Measurements from ENCODE around the gene POP4.

The POP4 gene

DNA sequence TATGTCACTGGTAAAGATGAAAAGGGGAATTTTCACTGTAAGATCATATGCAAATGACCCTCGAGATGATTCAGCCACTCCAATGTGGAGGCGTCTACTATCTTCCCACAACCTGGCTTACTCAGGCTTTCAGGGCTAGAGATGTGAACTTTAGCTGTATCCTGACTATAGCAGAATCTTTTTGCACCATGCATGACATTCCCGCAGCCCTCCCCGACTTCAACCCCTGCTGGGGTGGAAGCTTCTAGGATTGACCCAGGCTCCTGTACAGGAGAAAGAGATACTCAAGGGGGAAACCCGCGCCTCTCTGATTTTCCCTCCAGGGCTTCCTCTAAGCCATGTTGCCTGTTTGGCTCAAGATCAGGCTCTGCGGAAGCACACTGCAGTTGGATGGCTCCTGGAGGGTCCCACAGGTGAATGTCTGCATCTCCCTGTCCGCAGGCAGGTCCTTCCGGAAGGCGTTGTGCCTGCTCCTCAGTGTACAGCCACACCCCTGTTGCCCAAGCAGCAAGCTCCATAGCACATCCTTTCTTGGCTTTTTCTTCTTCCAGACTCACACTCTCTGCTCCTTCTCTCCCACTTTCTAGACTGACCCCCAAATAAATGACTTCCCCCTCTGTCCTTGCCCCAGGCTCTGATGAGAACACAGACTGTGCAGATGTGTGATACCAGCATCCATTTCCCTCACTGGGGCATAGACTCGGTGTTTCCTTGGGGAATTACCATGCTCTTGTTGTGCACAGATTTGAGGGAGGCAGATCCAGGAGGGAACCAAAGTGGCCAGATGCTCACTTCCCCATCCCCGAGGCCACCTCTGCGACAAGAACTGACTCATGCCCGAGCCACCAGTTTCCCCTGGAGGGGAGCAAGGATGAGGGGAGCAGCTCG lies 29.1 kb upstream of the POP4 start:
- in situ Hi-C loops (cut with MboI; ENCODE audit: low sequenced_read_pairs) = no loop called here

DNA sequence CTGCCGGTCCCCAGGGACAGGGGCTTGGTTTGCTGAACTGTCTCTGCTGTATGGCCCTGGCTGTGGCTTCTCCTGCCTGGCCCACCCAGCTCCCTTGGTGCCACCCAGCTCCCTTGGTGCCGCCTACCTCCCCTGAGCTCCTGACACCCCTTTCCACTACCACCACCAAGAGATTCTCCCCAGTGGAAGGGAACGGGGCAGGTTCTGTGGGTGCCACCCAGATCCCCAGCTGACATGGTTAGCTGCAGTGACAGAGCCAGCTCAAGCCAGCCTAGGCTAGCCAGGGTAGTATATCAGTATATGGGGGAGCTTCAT lies 28.5 kb upstream of the POP4 start:
- in situ Hi-C loops (cut with MboI; ENCODE audit: low sequenced_read_pairs) = no loop called here

DNA sequence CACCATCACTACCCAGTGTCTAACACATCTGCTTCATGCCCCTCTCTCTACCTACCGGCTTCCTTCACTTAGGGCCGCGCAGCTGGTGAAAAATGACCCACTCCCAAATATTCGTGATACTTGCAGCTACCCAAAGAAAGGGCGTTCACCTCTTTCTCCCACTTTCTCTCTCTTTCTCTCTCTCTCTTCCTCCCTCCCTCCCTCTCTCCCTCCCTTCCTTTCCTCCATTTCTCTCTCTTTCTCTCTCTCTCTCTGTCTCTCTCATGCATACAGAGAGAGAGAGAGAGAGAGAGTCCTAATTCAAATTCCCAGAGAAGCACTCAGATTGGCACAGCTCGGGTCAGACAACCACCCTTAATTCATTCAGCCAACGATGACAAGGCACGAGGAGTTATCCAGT lies 27.7 kb upstream of the POP4 start:
- in situ Hi-C loops (cut with MboI; ENCODE audit: low sequenced_read_pairs) = no loop called here

DNA sequence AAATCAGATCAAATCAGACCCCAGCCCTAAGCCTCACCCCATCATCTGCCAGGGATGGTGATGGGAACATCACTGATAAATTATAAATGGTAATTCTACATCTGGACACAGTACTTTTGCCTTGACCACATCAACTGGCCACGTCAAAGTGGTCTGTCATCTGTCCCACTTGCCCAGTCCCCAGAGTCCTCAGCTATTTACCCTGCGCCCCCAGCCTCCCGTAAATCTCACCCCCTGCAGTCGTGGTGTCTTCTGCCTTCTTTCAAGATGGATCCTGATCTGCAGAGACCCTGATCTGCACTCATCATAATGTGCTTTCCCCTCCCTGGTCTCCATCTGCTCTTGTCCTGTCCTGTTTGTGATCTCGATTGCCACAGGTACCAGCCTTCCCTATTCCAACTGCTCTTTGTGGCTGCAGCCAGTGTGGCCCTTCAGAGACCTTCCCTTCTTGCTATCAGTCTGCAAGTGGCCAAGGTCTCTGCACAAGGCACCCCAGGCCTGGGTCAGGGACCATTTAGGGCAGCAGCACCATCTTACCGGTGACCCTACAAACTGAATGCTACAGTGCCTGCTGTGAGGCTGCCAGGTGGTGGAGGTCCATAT lies 26.7 kb upstream of the POP4 start:
- in situ Hi-C loops (cut with MboI; ENCODE audit: low sequenced_read_pairs) = no loop called here

DNA sequence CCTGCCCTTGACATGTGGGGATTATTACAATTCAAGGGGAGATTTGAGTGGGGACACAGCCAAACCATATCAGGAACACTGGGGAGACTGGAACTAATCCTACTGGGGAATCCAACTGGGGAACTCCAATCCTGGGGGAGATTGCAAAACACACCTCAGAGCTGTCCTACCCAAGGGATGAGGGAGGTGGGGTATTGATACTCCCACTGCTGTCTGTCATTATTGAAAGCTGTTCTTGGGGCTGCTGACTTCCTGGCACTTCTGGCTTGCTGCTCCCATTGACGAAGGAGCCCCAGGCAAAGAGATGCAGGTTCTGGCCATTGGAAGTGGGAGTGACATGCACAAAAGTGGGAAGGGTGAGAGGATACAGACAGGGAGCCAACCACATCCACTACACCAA lies 24.7 kb upstream of the POP4 start:
- in situ Hi-C loops (cut with MboI; ENCODE audit: low sequenced_read_pairs) = no loop called here

DNA sequence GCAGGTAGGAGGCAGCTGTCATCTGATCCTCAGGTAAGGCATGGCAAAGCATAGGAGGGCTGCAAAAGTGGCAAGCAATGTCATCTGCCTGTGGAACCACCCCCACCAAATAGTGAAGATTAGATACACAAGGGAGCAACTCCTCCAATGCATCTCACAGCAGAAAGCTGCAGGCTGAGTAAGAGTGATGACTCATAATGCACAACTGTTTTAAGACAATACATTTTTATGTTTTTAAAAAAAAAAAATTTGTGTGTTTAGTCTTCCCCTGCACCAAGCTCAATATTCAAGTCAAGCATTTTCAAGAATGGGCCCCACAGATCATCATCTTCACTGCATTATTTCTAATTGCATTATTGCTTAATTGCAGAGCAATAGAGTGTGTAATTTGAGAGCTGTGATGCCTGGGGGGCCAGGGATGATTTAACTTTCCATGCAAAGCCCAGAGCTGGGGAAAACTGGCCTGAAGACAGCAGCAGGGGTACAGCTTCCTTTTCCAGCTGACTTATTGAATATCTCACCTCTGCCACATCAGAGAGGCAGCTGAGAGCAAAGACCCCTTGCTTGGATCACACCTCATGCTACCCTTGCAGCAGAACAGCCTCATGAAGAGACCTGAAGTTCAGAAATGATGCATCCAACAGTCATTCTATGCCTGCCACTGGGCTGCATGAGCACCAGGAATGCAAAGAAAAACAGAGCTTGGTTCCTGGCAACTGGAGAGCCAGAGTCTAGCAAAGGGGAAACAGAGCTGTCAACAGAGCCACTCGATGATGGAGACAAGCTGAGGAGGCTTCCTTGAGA lies 22.7 kb upstream of the POP4 start:
- in situ Hi-C loops (cut with MboI; ENCODE audit: low sequenced_read_pairs) = no loop called here

DNA sequence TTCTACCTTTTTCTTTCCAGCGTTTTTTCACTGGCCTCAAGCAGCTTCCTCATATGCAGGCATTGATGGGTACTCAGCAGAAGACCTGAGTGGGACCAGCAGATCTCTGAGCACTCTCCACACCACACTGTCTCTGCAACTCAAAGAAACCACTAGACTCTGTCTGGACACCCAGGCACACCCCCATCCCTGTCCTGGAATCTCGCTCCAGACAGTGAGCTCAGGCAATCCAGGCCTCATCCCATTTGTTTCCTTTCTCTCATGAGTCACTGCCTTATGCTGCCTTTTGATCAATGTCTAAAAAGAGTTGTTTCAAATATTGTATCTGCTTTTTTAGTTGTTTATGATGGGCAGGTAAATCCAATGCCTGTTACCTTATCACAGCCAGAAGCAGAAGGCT lies 19.7 kb upstream of the POP4 start:
- in situ Hi-C loops (cut with MboI; ENCODE audit: low sequenced_read_pairs) = no loop called here

DNA sequence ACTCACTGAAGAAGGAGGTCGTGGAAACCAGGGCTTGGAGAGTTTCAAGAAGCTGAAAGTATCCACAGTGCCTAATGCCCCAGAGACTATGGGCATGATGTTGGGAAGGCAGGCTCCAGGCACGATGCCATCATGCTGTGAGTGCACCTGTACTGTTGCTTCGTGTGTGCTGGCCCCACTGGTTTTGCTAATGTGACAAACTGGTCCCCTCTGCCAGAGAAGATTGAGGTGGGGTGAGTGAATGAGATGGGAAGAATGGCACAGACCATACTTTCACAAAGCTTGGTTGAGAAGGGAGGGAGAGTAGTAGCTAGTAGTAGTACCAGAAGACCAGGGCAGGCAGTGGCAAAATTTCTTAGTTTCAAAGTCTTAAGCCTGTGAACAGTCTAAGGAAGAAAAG lies 19.0 kb upstream of the POP4 start:
- in situ Hi-C loops (cut with MboI; ENCODE audit: low sequenced_read_pairs) = no loop called here

DNA sequence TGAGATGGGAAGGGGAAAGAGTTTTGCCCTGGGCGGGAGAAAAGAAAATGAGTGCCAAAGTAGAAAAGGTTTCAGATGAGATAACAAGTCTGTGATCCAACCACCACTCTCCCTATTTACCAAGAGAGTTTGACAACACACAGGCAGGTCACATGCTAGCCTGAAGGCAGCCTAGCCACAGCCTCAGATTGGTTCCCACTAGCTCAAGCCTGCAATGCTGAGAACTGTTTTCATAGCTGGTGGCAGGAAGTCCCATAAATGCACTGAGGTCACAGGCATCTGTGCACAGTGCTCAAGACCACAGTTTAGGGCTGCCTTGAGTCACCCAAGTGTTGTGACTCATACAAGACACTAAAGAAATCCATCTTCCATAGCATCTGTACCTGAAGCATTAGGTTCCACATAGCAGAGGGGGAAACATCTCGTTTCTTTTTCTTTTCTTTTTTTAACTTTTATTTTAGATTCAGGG lies 18.5 kb upstream of the POP4 start:
- in situ Hi-C loops (cut with MboI; ENCODE audit: low sequenced_read_pairs) = no loop called here

DNA sequence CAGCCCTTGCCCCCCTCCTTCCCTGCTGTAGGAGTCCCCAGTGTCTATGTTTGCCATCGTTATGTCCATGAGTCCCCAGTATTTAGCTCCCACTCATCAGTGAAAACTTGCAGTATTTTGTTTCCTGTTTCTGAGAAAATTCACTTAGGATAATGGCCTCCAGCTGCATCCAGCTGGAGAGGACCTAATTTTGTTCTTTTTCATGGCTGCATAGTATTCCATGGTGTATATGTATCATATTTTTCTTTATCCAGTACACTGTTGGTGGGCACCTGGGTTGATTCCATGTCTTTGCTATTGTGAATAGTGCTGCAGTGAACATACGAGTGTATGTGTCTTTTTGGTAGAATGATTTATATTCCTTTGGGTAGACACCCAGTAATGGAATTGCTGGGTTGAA lies 18.0 kb upstream of the POP4 start:
- in situ Hi-C loops (cut with MboI; ENCODE audit: low sequenced_read_pairs) = no loop called here

DNA sequence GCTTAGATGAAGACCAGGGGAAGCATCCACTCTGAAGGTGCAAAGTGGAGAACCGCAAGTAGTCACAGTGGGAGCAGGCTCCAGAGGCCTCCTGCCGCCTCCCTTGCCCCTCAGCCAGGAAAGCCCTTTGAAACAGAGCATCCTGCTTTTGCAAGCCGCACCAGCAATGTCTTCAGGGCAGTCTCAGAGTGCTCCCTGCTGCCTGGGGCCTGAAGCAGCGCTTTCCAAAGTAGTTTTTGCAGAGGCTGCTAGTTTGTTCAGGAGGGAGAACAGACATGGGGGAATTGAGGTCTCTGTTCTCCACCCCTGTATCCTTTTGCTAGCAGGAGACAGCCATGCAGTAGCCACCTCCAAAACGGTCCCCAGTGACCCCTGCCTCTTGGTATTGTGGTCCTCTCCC lies 15.8 kb upstream of the POP4 start:
- in situ Hi-C loops (cut with MboI; ENCODE audit: low sequenced_read_pairs) = no loop called here

DNA sequence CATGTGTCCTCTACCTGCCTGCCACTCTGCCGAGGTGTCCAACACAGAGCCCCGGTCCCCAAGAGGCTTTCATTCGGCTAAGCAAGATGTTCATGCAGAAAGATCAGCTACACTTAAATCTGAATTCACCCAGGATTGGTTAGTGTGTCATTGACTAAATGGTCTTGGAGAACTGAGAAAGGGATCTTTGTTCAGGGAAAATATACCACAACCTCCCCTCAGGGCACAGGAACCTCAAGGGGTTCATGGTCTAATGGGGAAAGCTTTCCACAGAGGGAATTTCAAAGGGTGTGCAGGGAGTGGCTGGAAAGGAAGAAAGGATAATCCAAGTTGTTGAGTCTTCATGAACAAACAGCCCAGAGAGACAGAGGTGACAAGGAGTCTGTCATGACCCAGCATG lies 14.4 kb upstream of the POP4 start:
- in situ Hi-C loops (cut with MboI; ENCODE audit: low sequenced_read_pairs) = no loop called here

DNA sequence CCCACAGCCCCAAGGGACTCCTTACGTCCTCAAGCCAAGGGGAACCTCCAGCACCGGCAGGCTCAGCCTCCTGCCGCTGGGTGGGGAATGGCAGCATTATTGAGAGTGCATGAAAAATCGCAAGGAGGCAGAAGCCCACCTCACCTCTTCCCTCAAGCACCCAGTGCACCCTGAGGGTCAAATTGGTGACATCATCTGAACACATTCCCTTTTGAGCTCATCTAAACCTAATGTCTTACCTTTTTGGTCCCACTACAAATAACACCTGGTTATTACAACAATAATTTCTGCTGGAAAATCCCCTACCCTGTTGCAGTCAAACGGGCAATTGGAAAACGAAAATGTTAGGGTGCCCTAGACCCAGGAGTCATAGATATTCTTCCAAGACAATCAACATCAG lies 12.2 kb upstream of the POP4 start:
- in situ Hi-C loops (cut with MboI; ENCODE audit: low sequenced_read_pairs) = no loop called here

DNA sequence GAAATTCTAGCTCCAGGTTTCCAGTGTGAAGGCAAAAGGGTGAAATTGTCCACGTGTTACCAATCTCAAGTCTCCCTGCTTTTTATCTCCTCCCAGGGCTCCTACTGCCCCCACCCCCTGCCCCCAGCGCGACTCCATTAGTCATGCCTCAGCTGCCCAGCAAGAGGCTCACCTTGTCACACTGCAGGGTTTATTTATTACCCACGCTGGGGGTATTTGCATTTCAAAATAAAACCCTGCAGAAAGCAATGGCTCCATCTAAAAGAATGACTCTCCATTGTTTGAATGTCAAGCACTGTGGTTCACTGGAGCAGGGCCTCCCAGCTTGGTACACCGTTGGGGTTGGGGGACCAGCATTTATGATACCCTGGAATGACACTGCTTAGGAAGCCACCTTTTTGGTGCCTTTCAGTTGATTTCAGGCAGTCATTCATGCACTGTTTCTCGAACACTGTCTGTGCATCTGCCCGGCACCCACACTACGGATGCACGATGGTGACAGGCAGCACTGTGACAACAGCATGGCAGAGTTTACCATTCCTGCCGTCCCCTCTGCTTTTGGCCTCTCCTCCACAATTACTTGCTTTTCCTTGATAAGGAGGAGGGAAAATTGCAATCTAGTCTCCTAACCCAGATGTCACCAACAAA lies 9.9 kb upstream of the POP4 start:
- in situ Hi-C loops (cut with MboI; ENCODE audit: low sequenced_read_pairs) = no loop called here

DNA sequence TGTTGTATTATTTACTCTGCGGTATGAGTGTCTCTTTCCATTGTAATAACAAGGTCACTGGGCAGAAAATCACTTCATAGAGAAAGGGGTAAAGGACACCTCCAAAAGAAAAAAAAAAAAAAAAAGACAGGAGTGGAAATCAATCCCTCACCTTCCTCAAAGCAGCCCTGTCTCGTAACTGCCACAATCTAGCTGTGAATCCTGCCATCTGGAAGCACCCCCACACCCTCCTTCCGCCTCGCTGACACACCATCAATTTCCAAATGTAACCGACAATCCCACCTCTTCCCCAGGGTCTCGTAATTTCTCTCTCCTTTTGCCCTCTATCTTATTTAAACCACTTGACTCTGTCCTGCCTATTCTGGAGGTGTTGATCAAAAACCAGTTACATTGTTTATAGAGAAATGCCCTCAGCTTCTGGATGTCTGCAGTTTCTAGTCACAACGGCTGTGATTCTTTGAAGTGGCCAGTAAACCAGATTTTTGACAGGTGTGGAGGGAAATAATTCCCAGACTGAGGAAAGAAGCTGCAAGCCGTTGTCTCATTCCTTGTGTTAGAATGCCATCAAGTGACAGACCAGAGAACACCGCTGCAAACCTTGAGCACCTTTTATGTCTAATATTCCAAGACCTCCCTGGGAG lies 9.1 kb upstream of the POP4 start:
- in situ Hi-C loops (cut with MboI; ENCODE audit: low sequenced_read_pairs) = no loop called here

DNA sequence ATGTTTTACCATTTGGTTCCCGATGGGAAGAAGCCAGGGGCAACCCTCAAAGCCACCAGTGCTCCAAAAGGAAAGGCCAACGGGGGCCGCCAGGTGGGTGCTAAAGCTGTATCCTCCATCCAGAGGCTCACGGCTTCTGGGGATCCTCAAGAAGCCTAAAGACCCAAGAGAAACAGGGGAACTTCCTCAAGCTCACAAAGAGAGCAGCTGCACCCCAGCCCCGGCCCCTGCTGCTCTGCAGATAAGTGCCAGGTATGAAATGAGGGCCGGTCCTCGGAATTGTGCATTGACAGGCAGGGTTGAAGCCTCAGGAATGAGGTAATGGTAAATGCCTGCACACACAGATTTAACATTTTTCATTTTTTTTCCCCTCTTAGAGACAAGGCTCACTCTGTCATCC lies 8.0 kb upstream of the POP4 start:
- in situ Hi-C loops (cut with MboI; ENCODE audit: low sequenced_read_pairs) = no loop called here

DNA sequence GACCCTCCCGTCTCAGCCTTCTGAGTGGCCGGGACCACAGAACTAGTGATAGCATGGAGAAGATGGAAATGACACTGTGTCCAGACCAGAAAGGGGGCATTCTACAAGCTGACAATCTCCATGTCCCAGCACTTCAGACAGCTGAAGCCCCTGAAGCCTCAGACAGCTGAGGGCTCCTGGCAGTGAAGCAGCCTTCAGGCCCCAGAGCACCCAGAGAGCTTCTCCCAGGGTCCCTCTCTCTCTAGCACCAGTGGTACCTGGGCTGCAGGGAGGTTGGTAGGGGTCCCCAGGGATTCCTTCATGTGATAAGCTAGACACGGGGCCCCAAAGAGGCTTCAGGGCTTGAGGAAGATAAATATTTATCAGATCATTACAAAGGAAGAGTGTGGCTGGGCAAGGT lies 7.6 kb upstream of the POP4 start:
- in situ Hi-C loops (cut with MboI; ENCODE audit: low sequenced_read_pairs) = no loop called here

DNA sequence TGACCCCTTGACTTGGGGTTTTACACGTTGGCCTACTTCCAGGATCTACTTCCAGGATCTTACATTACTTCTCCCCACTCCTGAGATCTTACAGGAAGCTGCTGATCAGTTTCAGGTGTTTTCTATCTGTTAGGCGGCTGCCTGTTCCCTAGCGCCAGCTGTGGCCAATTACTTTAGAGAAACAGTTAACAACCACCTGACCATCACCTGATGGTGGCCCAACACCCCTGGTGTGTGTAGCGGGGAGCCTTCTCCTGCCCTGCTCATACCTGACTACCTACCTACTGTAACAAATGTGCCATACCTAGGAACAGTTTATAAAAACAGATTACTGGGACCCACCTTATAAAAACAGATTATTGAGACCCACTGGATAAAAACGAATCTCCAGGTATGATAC lies 2.8 kb upstream of the POP4 start:
- in situ Hi-C loops (cut with MboI; ENCODE audit: low sequenced_read_pairs) = loop anchor here (25.0 kb wide), 1 partner anchor 259 kb away; no protein-coding TSS in a partner anchor

DNA sequence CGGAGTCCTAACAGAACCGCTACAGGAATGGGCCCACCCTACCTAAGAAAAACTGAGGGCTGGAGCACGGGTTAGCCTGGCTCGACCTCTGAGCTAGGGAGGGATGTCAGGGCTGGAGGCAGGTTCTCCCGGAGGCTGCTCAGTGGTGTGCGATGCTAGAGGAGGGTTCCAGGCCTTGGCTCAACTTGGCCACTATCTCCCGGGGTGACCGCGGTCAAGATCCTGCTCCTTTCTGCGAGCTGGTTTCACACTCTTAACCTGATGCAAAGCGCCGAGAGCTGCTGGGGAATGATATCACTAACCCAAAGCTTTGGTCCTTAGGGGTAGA lies 301 bp downstream of the POP4 start:
- in situ Hi-C loops (cut with MboI; ENCODE audit: low sequenced_read_pairs) = loop anchor here (5.0 to 25.0 kb wide), 2 partner anchors 86 to 256 kb away; no protein-coding TSS in a partner anchor

DNA sequence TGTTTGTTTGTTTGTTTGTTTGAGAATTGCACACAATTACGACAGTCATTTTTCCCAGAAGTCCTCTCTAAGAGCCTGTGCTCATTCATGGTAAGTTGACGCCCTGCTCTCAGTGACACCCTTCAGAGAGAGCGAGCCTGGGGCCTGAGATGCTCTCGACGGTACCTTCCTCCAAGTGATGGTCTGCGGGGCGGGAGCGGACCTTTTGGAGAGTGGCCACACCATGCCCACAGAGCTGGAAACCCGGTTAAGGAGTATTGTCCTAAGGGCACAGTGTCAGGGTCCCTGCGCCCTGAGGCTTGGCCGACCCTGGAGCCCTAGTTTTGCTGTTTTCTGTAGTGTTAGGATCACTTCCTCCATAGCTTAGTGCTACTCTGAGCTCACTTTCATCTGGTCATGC lies 3.6 kb downstream of the POP4 start:
- in situ Hi-C loops (cut with MboI; ENCODE audit: low sequenced_read_pairs) = loop anchor here (5.0 to 25.0 kb wide), 2 partner anchors 83 to 253 kb away; no protein-coding TSS in a partner anchor

DNA sequence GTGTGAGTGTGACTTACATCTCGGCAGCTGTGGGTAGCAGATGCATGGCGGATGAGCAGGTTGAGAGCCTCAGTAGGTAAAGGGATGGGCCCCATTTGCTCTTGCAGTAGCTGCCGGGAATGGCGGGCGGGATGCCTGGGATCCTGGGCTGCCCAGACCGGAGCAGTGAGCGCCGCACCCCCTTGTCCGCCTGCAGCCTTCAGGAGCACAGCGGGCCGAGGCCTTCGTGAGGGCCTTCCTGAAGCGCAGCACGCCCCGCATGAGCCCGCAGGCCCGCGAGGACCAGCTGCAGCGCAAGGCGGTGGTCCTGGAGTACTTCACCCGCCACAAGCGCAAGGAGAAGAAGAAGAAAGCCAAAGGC lies 4.1 kb downstream of the POP4 start:
- in situ Hi-C loops (cut with MboI; ENCODE audit: low sequenced_read_pairs) = loop anchor here (25.0 kb wide), 1 partner anchor 252 kb away; no protein-coding TSS in a partner anchor

Data from HL-60/S4 (cell line).